GM12878 (cell line): Measurements from ENCODE around the gene C2orf80. TPM values are rescaled to one million over a fixed set of nuclear protein-coding genes. Genes with fewer than 3 reads are reported as not detected.

Source experiments
- ATAC-seq: fragments of 200-7000 bp; cut with Tn5 transposase; 3 replicates; pipeline ENCODE4 v1.9.1; 2020; ENCODE audit warnings: mild to moderate bottlenecking, moderate library complexity
- BruUV-seq: library from RNA; stranded (reverse); fragments of 400-500 nt; replicated peaks from 2 replicates; lab custom pipeline; 2021; lab: Mats Ljungman, UMichigan
- CTCF ChIA-PET: fragments of 300-600 bp; sonication (Branson Sonifier 250); formaldehyde crosslinking; extraction: SDS; loops from one replicate; lab custom pipeline; 2021; ENCODE audit warnings: inconsistent platforms; lab: Yijun Ruan, JAX
- POLR2A ChIA-PET: fragments of 350-600 bp; formaldehyde crosslinking; extraction: SDS; loops from one replicate; lab custom pipeline; 2021; ENCODE audit warnings: inconsistent platforms; lab: Charles Lee
- RAD21 ChIA-PET: fragments of 300-600 bp; sonication (Branson Sonifier 250); formaldehyde crosslinking; loops from one replicate; lab custom pipeline; 2023; ENCODE audit warnings: antibody characterized with exemption; ENCODE audit not compliant: unreplicated experiment; lab: Charles Lee
- SMC1A ChIA-PET: fragments of 300-600 bp; sonication (Branson Sonifier 250); formaldehyde crosslinking; loops from one replicate; lab custom pipeline; 2023; ENCODE audit not compliant: unreplicated experiment, uncharacterized antibody; lab: Charles Lee
- DNase-seq: peaks from one replicate; pipeline ENCODE4 v3.0.0-alpha.2; 2011; ENCODE audit warnings: low read depth, low spot score
- FAIRE-seq: peaks from 3 replicates; lab custom pipeline; 2011; peaks lifted over from hg19 to GRCh38; lab: Jason Lieb, UNC
- H2AFZ ChIP-seq: 2 replicates; pipeline ENCODE4 v1.6.0; 2011; ENCODE audit warnings: low read depth, low read length, control low read depth; ENCODE audit not compliant: control insufficient read depth
- H3K27ac ChIP-seq: 2 replicates; pipeline ENCODE4 v1.5.1; 2011; ENCODE audit warnings: control low read depth; ENCODE audit not compliant: control insufficient read depth, insufficient read depth
- H3K27me3 ChIP-seq, 2 experiments: replicated peaks in 1 of 2; 2 replicates each; pipeline versions ENCODE4 v1.6.0 to v1.6.1; 2011; ENCODE audit warnings: low read length in 1 of 2; ENCODE audit not compliant: control insufficient read depth in 2 of 2, insufficient read depth in 2 of 2
- H3K36me3 ChIP-seq, 2 experiments: 2 replicates each; pipeline ENCODE4 v1.5.1; 2011; ENCODE audit warnings: low read length in 1 of 2; ENCODE audit not compliant: control insufficient read depth in 2 of 2, insufficient read depth in 2 of 2
- H3K4me1 ChIP-seq: 2 replicates; pipeline ENCODE4 v1.6.1; 2011; ENCODE audit warnings: mild to moderate bottlenecking, low read length, moderate library complexity, mixed read lengths; ENCODE audit not compliant: control insufficient read depth, insufficient read depth
- H3K4me2 ChIP-seq: 2 replicates; pipeline ENCODE4 v1.6.0; 2011; ENCODE audit warnings: control low read depth; ENCODE audit not compliant: control insufficient read depth, insufficient read depth
- H3K4me3 ChIP-seq: fragments of 200-600 bp; sonication (generic); 2 replicates; pipeline ENCODE4 v1.5.1; 2016
- H3K79me2 ChIP-seq: 2 replicates; pipeline ENCODE4 v1.6.0; 2011; ENCODE audit warnings: low read length; ENCODE audit not compliant: control insufficient read depth, insufficient read depth
- H3K9ac ChIP-seq: 2 replicates; pipeline ENCODE4 v1.8.0; 2011; ENCODE audit warnings: low read length, control low read depth, mixed read lengths; ENCODE audit not compliant: control insufficient read depth, insufficient read depth
- H3K9me3 ChIP-seq: replicated peaks from 3 replicates; pipeline ENCODE4 v1.5.1; 2011; ENCODE audit warnings: mild to moderate bottlenecking, low read length; ENCODE audit not compliant: control insufficient read depth, insufficient read depth
- H4K20me1 ChIP-seq: 2 replicates; pipeline ENCODE4 v1.6.0; 2011; ENCODE audit not compliant: control insufficient read depth, insufficient read depth
- BHLHE40 ChIP-seq, 2 experiments: fragments of 450-650 bp in 1 of 2; IDR thresholded peaks; 2 replicates each; pipeline ENCODE4 v1.6.1; 2011 to 2017; ENCODE audit warnings: low read depth in 2 of 2, borderline replicate concordance in 1 of 2, improper control_type of control experiment in 1 of 2, low read length in 1 of 2, mild to moderate bottlenecking in 1 of 2
- CBFB ChIP-seq: IDR thresholded peaks from 2 replicates; pipeline ENCODE4 v1.6.1; 2016; ENCODE audit warnings: antibody characterized with exemption, low read depth
- CEBPB ChIP-seq, 2 experiments: fragments of 150-350 bp in 1 of 2; IDR thresholded peaks; 2 replicates each; pipeline ENCODE4 v1.6.1; 2012 to 2014; ENCODE audit warnings: low read depth in 2 of 2, low read length in 2 of 2, borderline replicate concordance in 1 of 2, inconsistent platforms in 1 of 2
- CHD2 ChIP-seq: IDR thresholded peaks from 2 replicates; pipeline ENCODE4 v1.6.1; 2011; ENCODE audit warnings: low read depth, low read length, improper control_type of control experiment, borderline replicate concordance
- NR2C2 ChIP-seq: IDR thresholded peaks from 2 replicates; pipeline ENCODE4 v1.6.1; 2011; ENCODE audit warnings: borderline replicate concordance, low read depth; ENCODE audit not compliant: control insufficient read depth, insufficient read length
- PML ChIP-seq: IDR thresholded peaks from 2 replicates; pipeline ENCODE4 v1.6.1; 2012; ENCODE audit warnings: low read length, inconsistent platforms
- POU2F2 ChIP-seq: IDR thresholded peaks from 3 replicates; pipeline ENCODE4 v1.6.1; 2011; ENCODE audit warnings: low read depth, mild to moderate bottlenecking, low read length, borderline replicate concordance
- PRDM15 ChIP-seq: fragments of 450-650 bp; formaldehyde crosslinking; IDR thresholded peaks from 2 replicates; pipeline ENCODE4 v1.4.0; 2020; ENCODE audit warnings: mild to moderate bottlenecking, moderate library complexity
- SP1 ChIP-seq: IDR thresholded peaks from one replicate; pipeline ENCODE4 v1.6.1; 2011; ENCODE audit warnings: low read depth, low read length
- TARDBP ChIP-seq: IDR thresholded peaks from 2 replicates; pipeline ENCODE4 v1.6.1; 2016; ENCODE audit warnings: borderline replicate concordance
- TCF12 ChIP-seq: IDR thresholded peaks from 2 replicates; pipeline ENCODE4 v1.6.1; 2011; ENCODE audit warnings: low read depth, mild to moderate bottlenecking, low read length
- USF1 ChIP-seq: IDR thresholded peaks from 2 replicates; pipeline ENCODE4 v1.6.1; 2011; ENCODE audit warnings: borderline replicate concordance, low read depth, mild to moderate bottlenecking, moderate library complexity, mixed read lengths, low read length; ENCODE audit not compliant: insufficient read depth; ENCODE audit errors: extremely low read length
- USF2 ChIP-seq: IDR thresholded peaks from 2 replicates; pipeline ENCODE4 v1.6.1; 2011; ENCODE audit warnings: low read depth, low read length, improper control_type of control experiment, borderline replicate concordance
- YBX1 ChIP-seq: fragments of 450-650 bp; IDR thresholded peaks from 2 replicates; pipeline ENCODE4 v1.6.1; 2016; ENCODE audit warnings: antibody characterized with exemption
- ZBTB11 ChIP-seq: fragments of 450-650 bp; formaldehyde crosslinking; IDR thresholded peaks from 2 replicates; pipeline ENCODE4 v1.5.0; 2022; ENCODE audit warnings: mild to moderate bottlenecking, missing genetic modification characterization
- WGBS: methylation state at CpG from one replicate; pipeline ENCODE4 v1.1.6; 2016; ENCODE audit warnings: low lambda C conversion rate; ENCODE audit not compliant: insufficient replicate concordance, insufficient coverage; ENCODE audit errors: missing lambda C conversion rate; 5-methylcytosine and 5-hydroxymethylcytosine counted together
- in situ Hi-C: fragments of 300-500 bp; cut with MboI; formaldehyde crosslinking; loops from 9 replicates; pipeline ENCODE4 v1.14.3; 2018; ENCODE audit warnings: mixed read lengths
- intact Hi-C: fragments of 100-400 bp; cut with micrococcal nuclease; formaldehyde crosslinking; loops from one replicate; pipeline ENCODE4 v1.14.2; 2022; ENCODE audit not compliant: unreplicated experiment
- polyA plus RNA-seq, 11 experiments: library from polyadenylated mRNA; depleted of rRNA in 4 of 11; unstranded in 6 of 11; stranded (reverse) in 5 of 11; fragments of >200 nt; fragmentation: Nextera tagmentation in 4 of 11; fragmentation: Illumina TruSeq in 1 of 11; extraction: Ambion mirVana in 4 of 11; extraction: Trizol in 1 of 11; gene quantifications; 1 replicate in 1 of 11; 2 replicates in 10 of 11; pipeline versions ENCODE4 v1.2.1 to v1.2.3, GENCODE V29; 2011 to 2016; ENCODE audit warnings: inconsistent platforms in 2 of 11, missing spikeins in 2 of 11, low read depth in 1 of 11
- total RNA-seq, 4 experiments: library from RNA; depleted of rRNA in 3 of 4; stranded (reverse); fragments of >200 nt in 3 of 4; fragmentation: Illumina TruSeq in 1 of 4; extraction: Trizol in 1 of 4; gene quantifications; 2 replicates each; pipeline versions ENCODE4 v1.2.1 to v1.2.3, GENCODE V29; 2013 to 2021

Gene C2orf80
- total and polyA plus RNA-seq, 10 of the 15 experiments (the other 5 are each of a cell fraction or from before 2014, with no cell fraction given), result not detected

- ChIA-PET CTCF (interaction anchor here (1.9 kb wide), 1 partner anchor 17 kb away, joined by 6 read pairs; no protein-coding TSS in a partner anchor), POLR2A (interaction anchor here (0.6 to 0.9 kb wide), 2 partner anchors 14 to 145 kb away, joined by 3 read pairs; no protein-coding TSS in a partner anchor), SMC1A (no interaction called here), RAD21 (no interaction called here)
- H3K36me3 ChIP-seq, result no peaks in the 10 kb centered on the region
- H4K20me1 ChIP-seq, result no peaks in the 10 kb centered on the region
- FAIRE-seq (no peak), DNase-seq (no peak), ATAC-seq (no peak)
- 42% methylated on average over 8 of the region's 8 CpGs for WGBS
- no peak overlapping the region for H3K4me3 ChIP-seq
- intact Hi-C loops, result no loop called here
- H3K9me3 ChIP-seq, result no peaks in the 10 kb centered on the region
- no peaks in the 10 kb centered on the region for H3K79me2 ChIP-seq
- BruUV-seq, result no TSS peak
- no peak overlapping the region for H3K27ac ChIP-seq
- no peaks in the 10 kb centered on the region for H3K4me1 ChIP-seq
- in situ Hi-C loops, result loop anchor here (25.0 kb wide), 1 partner anchor 1020 kb away; no protein-coding TSS in a partner anchor
- no peak overlapping the region for H3K9ac ChIP-seq
- H2AFZ ChIP-seq, result no peak overlapping the region
- H3K27me3 ChIP-seq, result no peaks in the 10 kb centered on the region
- H3K4me2 ChIP-seq, result no peak overlapping the region
- no peak for TF ChIP-seq TARDBP
- no peak for TF ChIP-seq PML
- no peak for TF ChIP-seq ZBTB11 (CRISPR knock-in tag)
- no peak for TF ChIP-seq POU2F2
- no peak for TF ChIP-seq CHD2
- no peak for TF ChIP-seq TCF12
- TF ChIP-seq USF2, result no peak
- no peak for TF ChIP-seq CEBPB (IDR thresholded peaks at IDR 0.05; ENCODE audit: borderline replicate concordance in 1 of 2, low read depth in 2 of 2, low read length in 2 of 2)
- TF ChIP-seq BHLHE40 (IDR thresholded peaks at IDR 0.05; ENCODE audit: borderline replicate concordance in 1 of 2, low read depth in 2 of 2, low read length in 1 of 2), result no peak
- TF ChIP-seq SP1, result no peak
- TF ChIP-seq CBFB, result no peak
- TF ChIP-seq NR2C2, result no peak
- TF ChIP-seq USF1, result no peak
- TF ChIP-seq YBX1, result no peak
- TF ChIP-seq PRDM15, result no peak
These were observed 2.9 kb upstream of the C2orf80 start for GRCh38 chr2:208192611-208193236.
